ENCODE results near the gene LRRC46.

Gene LRRC46

GRCh38 chr17:47797797-47798196 lies 33.7 kb upstream of the LRRC46 start:
- DNase-seq (ENCODE audit: low read depth): no peak
- H3K4me3 ChIP-seq (ENCODE audit: low read length): no peak overlapping the region
- TF ChIP-seq CTCF (conservative IDR thresholded peaks at IDR 0.05; ENCODE audit: low read depth, low read length): no peak

GRCh38 chr17:47800686-47801085 lies 30.8 kb upstream of the LRRC46 start:
- no peak overlapping the region for H3K4me3 ChIP-seq (ENCODE audit: low read length)
- DNase-seq (ENCODE audit: low read depth): no peak
- TF ChIP-seq CTCF (conservative IDR thresholded peaks at IDR 0.05; ENCODE audit: low read depth, low read length): no peak

- no peak overlapping the region for H3K4me3 ChIP-seq (ENCODE audit: low read length)
- no peak for TF ChIP-seq CTCF (conservative IDR thresholded peaks at IDR 0.05; ENCODE audit: low read depth, low read length)
- DNase-seq (ENCODE audit: low read depth): no peak
These were observed 30.2 kb upstream of the LRRC46 start for GRCh38 chr17:47801176-47801765.

- no peak for TF ChIP-seq CTCF (conservative IDR thresholded peaks at IDR 0.05; ENCODE audit: low read depth, low read length)
- DNase-seq (ENCODE audit: low read depth): no peak
- H3K4me3 ChIP-seq (ENCODE audit: low read length): no peak overlapping the region
These were observed 29.6 kb upstream of the LRRC46 start for GRCh38 chr17:47801906-47802305.

GRCh38 chr17:47802341-47803022 lies 29.0 kb upstream of the LRRC46 start:
- TF ChIP-seq CTCF (conservative IDR thresholded peaks at IDR 0.05; ENCODE audit: low read depth, low read length): peak; percentile 72
- DNase-seq (ENCODE audit: low read depth): no peak
- H3K4me3 ChIP-seq (ENCODE audit: low read length): no peak overlapping the region

GRCh38 chr17:47803201-47803600 lies 28.3 kb upstream of the LRRC46 start:
- no peak overlapping the region for H3K4me3 ChIP-seq (ENCODE audit: low read length)
- TF ChIP-seq CTCF (conservative IDR thresholded peaks at IDR 0.05; ENCODE audit: low read depth, low read length): no peak
- no peak for DNase-seq (ENCODE audit: low read depth)

- no peak for DNase-seq (ENCODE audit: low read depth)
- no peak overlapping the region for H3K4me3 ChIP-seq (ENCODE audit: low read length)
- no peak for TF ChIP-seq CTCF (conservative IDR thresholded peaks at IDR 0.05; ENCODE audit: low read depth, low read length)
These were observed 27.7 kb upstream of the LRRC46 start for GRCh38 chr17:47803751-47804150.

Measured in retinal pigment epithelial cell (primary cell).